GM21786 (cell line): ENCODE measurements around the gene CDK6.

ENCODE experiments used
- ATAC-seq: cut with Tn5 transposase; IDR thresholded peaks from one replicate; pipeline ENCODE4 v1.9.1; 2021; ENCODE audit not compliant: unreplicated experiment

Gene CDK6

GRCh38 chr7:92631067-92631849 lies 205.1 kb downstream of the CDK6 start:
- ATAC-seq = peak; percentile 70

GRCh38 chr7:92629779-92630178 lies 206.6 kb downstream of the CDK6 start:
- ATAC-seq = no peak

GRCh38 chr7:92627956-92628355 lies 208.4 kb downstream of the CDK6 start:
- ATAC-seq = no peak

DNA sequence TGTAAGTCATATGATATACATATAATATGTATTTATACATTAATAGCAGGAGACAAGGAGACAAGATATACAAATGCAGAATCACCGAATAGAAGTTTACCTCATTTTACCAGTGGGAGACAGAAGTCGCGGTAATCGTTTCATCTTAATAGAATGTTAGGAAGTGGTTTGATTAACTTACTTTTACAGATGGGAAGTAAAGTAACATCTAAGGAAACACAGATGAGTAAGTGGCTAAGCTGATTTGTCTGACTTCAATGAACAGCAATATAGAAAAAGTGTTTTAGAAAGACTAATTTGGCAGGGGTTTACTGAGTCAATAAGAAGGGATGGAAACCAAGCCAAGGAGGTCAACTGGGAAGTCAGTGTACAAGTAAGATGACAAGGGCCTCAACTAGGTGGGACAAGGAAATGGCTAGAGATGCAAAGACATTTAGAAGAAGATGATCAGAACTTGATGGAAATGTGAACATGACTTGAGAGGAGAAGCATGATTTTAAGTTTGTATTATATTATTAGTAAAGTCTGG lies 210.0 kb downstream of the CDK6 start:
- no peak for ATAC-seq

GRCh38 chr7:92625617-92626016 lies 210.8 kb downstream of the CDK6 start:
- no peak for ATAC-seq

DNA sequence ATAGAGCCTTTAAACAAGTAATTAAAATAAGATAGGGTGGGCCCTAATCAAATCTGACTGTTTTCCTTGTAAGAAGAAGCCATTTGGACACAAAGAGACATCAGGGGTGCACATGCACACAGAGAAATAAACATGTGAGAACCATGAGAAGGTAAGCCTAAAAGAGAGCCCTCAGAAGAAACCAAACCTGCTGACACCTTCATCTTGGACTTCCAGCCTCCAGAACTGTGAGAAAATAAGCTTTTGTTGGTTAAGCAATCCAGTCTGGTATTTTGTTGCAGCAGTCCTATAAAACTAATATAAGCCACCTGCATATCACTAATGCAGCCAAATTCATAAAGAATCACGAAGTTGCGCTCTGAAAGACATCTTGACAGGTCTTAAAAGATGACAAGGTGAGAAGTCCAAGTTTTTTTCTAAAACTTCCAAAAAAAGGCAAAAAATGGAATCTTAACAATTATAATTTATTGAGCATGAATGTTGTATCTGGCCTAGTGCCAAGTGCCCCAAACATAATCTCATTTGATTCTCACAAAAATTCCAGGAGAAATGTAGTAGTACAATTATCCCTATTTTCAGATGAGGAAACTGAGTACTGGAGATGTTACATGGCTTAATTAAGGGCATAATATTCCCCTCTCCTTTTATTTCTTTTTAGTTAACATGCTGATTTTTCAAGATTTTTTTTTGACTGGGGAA lies 211.9 kb downstream of the CDK6 start:
- ATAC-seq = no peak

DNA sequence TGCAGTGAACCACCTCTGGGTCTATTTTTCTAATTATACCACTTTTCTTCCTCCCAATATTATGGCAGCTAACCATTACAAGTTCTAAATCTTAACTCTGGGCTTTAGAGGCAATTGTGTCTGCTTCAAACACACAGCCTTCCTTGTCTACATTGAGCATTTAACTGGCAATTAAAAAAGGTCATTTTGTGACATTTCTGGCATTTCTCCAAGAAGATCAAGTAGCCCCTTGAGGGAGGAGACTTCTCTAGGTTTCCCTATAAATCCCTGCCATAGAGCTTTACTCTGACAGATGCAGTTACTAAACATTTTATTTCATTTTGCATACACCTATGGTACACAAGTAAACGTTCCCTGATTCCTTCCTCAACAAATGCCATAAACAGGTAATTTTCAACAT lies 212.8 kb downstream of the CDK6 start:
- ATAC-seq = no peak

DNA sequence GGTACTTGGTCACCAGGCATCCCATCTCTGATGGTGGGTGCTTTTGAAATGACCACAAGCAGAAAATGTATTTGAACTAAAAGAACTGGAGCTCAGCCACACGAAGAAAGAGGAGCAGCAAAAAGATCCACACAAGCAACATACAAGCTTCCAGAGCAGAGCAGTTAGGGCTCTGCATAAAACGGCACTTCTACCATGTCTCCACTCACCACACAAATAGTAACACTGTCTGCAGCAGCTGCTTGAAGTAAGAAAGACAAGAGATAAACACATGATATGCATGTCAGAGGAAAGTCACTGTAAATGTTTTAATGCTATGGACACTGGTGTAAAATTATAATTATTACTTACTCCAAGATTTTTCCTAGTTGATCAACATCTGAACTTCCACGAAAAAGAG lies 213.7 kb downstream of the CDK6 start:
- ATAC-seq = no peak

DNA sequence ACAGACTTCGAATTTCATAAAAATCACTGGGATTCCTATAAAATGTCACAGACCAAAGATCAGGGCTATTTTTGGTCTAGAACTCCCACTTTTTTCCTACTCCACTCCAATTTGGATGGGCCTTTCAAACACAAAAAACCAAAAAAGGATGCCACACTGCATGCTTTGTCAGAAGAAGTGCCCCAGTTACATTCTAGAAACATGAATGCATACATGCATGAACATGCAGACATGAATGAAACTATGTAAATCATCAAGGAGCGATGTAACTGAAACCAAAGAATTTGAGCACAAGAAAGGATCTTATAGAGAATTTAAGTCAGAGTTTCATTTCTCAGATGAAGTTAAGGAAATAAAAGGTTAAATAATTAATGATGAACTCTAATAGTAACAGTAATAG lies 214.3 kb downstream of the CDK6 start:
- ATAC-seq = peak; percentile 58

DNA sequence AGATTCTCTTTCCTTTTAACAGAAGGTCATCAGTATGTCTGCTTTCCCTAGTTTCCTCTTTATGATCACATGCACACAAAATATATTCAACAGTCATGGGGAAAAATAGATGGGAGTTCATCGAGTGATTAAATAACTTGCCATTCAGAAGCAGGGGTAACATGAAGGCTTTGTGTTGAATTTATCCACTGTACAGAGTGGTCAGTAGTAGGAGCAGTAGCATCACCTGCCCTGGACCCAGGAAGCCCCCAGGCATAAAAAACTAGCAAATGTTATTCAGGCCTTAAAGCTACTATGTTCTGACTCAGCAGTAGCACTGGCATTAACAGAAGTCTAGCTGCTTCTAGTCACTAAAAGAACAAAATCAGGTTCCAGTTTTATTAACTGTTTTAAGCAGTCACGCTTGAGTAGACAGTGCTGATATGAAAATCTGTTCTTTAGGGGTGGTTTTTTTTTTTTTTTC lies 214.8 kb downstream of the CDK6 start:
- peak; percentile 38 for ATAC-seq

GRCh38 chr7:92621026-92621540 lies 215.3 kb downstream of the CDK6 start:
- peak; percentile 58 for ATAC-seq

- no peak for ATAC-seq
These were observed 220.5 kb downstream of the CDK6 start for GRCh38 chr7:92615861-92616260.

GRCh38 chr7:92614660-92615174 lies 221.7 kb downstream of the CDK6 start:
- ATAC-seq = no peak

DNA sequence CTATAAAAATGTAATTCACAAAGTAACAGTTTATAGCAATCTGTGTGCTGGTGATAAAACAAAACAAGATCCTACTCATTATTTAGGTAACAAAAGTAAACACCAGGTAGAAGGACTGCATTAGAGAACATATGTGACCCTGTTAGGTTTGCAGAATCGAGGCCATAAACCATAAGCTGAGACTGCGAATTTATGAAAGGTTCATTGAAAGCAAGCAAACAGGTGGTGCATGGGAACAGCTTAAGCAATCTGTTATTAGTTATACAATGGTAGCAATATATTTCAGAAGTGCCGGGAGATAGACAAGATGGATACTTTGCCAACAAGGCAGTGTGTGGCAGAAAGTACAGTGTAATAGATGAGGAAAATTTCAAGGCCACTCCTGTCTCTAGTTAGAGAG lies 222.7 kb downstream of the CDK6 start:
- no peak for ATAC-seq

GRCh38 chr7:92613214-92613613 lies 223.2 kb downstream of the CDK6 start:
- ATAC-seq = no peak

DNA sequence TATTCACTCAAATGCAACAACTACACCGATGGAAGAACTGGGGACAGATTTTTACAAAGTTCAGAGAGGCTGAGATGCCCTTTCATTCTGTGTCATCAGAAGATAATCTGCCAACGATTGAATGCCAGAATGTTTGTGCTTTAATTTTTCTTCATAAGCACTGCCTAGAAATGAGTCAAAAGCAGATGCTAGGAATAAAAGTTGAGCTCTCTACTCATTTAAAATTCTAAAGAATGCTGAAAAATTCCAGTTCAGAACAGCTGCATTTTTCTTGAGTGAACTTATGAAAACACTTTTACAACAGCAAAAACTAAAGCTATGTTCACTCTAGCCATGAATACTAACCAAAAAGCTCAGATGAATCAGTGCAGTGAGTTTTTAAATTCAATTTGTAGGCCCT lies 223.9 kb downstream of the CDK6 start:
- no peak for ATAC-seq

- no peak for ATAC-seq
These were observed 224.6 kb downstream of the CDK6 start for GRCh38 chr7:92611735-92612134.

GRCh38 chr7:92609921-92610518 lies 226.4 kb downstream of the CDK6 start:
- ATAC-seq = no peak

DNA sequence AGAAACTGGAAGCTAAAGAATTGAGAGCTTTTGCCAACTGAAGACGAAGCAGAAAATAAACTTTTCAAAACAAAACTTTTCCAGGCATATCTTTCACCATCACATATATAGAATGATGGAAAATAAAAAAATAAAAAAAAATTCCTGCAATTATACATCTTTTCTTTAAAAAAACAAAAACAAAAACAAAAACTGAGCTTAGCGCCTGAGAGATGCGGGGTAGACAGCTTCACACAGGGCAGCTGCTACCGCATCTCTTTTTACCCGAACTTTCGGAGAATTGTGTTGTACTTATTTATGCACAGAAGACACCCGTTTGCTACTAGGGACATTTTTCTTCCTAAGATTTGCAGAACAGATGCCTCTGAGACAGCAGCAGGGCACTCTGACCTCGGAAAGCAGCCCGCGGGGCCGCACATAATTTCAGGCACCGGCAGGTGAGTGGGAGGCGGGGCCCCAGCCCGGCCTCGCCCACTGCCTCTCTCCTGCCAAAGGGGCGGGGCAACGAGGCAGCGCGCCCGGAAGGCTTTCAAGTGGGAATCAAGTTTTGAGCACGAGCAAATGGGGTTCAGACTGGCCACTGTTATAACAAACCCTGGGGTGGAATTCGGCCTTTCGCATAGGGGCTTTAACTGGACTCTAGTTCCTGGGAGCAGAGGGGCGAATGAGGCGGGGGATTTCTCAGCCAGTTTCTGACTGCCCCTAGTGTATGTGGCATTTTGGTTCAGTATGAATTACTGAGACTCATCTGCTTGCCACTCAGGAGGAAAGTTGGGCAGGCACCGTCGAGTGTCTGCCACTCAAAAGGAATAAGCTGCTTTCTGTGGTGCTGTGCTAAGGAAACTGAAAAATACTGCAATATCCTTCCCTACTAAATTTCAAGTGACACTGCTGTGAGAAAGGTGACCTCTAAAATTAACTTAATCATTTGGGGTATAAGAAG lies 227.7 kb downstream of the CDK6 start:
- no peak for ATAC-seq

DNA sequence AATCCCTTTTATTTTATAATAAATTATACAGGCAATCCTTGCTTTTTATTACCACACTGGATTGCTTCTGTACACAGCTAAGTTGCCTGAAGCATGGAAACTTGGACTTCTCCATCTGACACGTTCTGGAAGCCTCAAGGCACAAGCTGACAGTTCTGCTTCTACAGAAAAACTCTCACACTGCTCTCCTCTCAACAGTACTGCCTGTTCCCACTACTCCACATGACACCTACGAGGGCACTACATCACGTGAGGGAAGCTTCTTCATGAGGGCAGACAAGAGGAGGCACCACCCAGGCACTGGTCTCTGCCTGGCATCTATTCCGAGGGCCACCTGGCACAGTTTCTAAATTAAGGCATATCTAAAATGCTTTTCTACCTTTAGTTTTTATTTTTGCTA lies 229.4 kb downstream of the CDK6 start:
- ATAC-seq = no peak
